ENCODE data around the gene BCL2L12. TPM values are rescaled to one million over a fixed set of nuclear protein-coding genes. Genes with fewer than 3 reads are reported as not detected.

BCL2L12 gene, protein sequence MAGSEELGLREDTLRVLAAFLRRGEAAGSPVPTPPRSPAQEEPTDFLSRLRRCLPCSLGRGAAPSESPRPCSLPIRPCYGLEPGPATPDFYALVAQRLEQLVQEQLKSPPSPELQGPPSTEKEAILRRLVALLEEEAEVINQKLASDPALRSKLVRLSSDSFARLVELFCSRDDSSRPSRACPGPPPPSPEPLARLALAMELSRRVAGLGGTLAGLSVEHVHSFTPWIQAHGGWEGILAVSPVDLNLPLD
- polyA plus RNA-seq: not detected in 2 replicates

DNA sequence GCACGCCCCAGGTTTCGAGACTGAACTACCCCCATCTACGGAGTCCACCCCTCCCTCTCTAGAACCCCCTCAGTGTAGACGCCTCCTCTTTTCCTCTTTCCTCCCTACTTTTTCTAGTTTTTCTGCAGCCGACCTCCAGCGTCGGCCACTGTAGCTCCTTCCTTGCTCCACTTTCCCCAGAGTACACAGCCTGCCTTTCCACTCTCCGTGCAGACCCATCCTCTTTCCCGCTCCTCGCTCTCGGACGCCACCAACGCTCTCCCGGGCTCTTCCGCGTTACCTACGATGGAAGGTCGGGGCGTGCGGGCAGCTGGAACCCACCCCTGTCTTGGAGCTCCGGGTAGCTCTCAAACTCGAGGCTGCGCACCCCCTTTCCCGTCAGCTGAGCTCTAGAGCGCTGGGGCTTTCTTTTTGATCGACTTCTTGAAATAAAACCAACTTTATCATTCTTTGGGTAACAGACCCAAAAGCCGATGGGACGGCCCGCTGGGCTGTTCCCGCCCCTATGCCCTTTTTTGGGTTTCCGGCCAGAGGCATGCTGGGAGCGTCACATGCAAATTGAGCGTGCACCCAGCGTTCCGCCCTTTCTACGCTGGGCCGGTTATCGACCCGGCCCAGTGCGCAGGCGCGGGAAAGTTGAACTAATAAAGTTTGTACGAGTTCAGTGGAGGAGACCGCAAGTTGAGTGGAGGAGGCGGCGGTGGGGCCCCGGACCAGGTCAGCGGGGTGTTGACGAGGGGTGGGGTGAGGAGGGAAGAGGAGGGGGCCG lies at the start of gene BCL2L12, which contains the start of gene IRF3:
Gene BCL2L12 (plus strand): TSS at position 583 of the 769 bp plus-strand sequence. CDS start 760 bp downstream, outside the sequence.
Gene IRF3 (minus strand): TSS at position 507 of the 769 bp plus-strand sequence. CDS start 1,019 bp downstream, outside the sequence.

DNA sequence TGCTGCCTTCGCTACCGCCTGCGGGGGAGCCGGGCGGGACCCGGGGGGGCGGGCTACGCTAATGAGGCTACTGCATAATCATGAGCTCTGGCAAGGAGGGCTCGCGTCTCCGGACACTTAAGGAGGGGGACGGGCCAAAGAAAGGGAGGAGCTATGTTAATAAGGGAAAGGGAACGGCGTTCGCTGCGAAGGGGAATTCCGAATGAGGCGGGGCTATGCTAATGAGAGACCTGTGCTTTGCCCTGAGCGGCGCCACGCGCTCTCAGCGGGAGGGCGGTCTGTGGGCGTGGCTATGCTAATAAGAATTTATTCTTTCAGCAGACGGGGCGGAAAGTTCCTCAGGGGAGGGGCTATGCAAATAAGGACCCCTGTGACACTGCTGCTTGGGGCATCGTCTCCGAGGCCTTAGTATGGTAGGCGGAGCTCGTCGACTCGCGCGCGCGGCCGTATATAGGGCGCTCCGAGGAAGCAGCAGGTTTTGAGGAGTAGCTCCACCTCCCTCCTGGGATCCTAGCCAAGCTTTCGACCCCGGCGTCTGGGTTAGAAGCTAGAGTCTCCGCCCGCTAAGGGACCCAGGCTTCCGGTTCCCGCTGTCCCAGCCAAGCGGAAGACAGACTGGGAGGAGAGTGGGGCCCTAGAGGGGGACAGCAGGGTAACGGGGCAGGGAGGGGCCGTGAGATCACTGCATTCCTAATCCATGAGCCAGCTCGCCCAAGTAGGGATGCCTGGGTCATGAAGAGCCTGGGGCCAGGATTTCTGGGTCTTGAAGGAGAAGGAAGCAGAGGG lies 25.4 kb upstream of the BCL2L12 start, which contains the start of gene RRAS:
Gene RRAS (minus strand): TSS at position 31 of the 786 bp plus-strand sequence. CDS start 45 bp downstream, outside the sequence.

DNA sequence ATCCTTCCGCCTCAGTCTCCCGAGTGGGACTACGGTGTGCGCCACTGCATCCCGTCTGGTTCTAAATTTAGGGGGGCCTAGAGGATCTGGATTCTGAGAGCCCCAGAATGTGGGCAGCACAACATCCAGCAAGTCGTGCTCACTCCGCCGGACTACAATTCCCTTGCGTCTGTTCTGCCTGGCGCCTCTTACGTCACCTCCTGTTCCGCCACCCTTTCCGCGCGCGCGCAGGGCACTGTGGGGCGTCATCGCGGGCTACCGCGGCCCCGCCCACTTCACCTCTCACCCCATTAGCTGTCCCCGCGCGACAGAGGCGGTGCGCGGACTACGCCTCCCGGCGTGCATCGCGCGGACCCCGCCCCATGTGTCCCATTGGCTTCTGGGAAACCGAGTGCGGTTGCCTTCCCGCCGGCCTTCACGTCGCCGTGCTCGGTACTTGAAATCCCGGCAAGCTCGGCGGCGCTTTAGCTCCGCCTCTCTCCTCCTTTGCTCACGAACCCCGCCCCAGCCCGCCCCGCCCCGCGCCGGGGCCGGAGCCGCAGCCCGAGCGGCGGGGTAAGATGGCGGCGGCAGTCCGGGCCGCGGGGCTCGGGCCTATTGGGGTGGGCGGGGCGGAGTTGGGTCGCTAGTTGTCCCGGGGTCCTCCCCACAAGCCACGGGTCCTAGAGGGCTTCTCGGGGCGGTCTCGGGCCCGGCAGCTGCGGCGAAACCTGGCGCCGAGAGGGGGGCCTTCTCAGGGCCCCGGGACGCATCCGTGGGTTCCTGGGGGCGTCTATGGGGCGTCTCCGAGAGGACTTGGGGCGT lies 23.8 kb upstream of the BCL2L12 start, which contains the start of gene SCAF1:
Gene SCAF1 (plus strand): TSS at position 522 of the 804 bp plus-strand sequence. CDS start 2,818 bp downstream, outside the sequence.

DNA sequence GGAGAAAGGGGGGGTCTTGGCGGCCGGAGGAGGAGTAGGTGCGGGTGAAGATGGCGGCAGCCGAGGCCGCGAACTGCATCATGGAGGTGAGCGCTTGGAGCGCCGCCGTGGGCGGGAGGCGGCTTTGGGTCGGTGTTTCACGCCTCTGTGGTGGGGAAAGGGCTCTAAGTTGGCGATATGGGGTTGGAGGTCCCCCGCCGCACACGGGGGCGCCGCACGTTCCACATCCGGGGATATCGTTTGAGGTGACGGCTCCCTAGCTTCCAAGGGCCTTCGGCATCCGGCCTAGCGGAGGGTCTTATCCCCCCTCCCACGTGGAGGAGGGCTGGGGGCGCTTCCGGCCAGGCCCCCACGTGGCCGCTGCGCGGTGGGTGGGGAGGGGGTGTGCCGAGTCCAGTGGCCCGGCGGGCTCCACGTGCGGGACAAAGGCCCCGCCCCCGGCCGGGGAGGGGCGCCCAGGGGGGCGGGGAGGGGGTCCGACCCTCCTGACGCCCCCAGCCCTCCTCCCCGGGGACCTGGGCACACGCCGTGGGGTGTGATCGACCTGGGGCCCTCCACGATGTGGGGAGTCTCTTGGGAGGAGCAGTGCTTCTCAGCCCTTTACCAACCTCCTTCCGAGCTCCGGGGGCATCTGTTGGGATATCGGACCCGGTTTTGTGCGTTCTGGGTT lies 11.6 kb downstream of the BCL2L12 start, which contains the start of gene PRMT1:
Gene PRMT1 (plus strand): TSS at position 41 of the 670 bp plus-strand sequence. CDS start 10 bp downstream, at position 51.

DNA sequence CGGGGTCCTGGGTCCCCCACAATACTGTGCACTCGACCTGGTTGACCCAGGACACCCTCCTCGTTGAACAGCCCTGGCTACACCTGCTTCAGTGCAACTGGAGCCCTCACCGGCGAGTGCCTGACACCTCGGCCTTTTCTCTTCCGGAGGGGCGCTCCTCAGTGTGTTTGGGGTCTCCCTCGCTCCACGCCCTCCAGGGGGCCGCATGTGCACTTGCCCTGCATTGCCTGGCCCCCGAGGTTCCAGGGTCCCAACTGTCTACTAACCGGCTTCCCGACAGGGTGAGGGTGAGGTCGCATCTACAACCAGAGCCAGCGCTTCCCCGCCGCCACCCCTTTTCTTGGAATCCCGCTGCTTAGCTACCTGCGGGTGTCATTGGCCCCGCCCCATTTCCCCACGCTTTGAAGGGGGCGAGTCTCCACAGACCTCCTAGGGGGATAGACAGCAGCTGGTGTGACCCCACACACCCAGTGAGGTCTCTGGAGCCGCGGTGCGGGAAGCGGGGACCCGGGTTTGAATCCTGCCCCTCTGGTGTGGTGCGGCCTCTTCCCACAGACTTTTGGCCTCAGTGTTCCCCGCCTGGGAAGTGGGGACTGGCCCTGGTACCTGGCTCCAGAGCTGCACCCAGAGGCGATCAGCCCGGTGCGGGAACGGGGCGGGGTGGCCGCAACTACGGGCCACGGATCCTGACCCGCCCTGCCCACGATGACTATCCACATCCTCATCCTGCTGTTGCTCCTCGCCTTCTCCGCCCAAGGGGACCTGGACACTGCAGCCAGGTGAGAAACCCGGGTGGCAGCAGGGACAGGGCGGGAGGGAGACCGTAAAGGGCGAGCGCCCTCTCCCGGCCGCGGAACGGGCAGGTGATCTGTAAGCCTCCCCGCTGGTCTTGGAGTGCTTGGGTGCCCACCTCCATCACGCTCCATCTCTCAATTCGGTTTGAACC lies 23.7 kb downstream of the BCL2L12 start, which contains the start of gene ADM5:
Gene ADM5 (plus strand): TSS at position 462 of the 946 bp plus-strand sequence. CDS start 244 bp downstream, at position 706.

DNA sequence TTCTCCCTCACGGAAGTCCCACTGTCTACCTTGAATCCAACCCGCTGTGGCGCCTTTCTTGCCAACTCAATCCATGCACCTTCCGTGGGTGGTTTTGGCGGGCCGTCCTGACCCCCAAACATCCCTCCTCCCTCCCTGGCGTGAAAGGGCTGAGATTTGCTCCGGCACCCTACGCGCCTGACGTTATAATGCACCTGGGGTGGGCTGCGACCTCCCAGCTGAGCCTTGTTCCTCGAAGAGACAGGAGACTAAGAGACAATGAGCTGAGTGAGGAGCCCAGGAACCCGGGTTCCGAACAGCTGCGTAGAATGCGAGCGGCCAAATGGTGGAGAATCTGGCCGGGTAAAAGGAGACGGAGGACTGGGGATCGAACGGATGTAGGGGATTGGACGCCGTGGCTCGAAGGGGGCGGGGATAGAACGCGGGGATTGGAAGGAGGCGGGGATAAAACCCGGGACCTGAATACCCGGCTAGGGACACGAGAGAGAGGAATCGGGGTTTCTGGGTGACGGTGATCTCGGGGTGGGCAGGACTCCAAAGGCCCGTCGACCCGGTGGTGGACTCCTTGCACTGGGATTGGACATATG lies 25.0 kb downstream of the BCL2L12 start, which contains the start of gene CPT1C:
Gene CPT1C (plus strand): TSS at position 461 of the 587 bp plus-strand sequence. CDS start 1,137 bp downstream, outside the sequence.

Other genes starting within 250 kb of the BCL2L12 start
- gene PTH2, start 242.5 kb upstream of the BCL2L12 start, polyA plus RNA-seq: not detected in 2 replicates
- 0.67 TPM in 1 of 2 replicates, not detected in the other for gene GFY, start 240.5 kb upstream of the BCL2L12 start, polyA plus RNA-seq
- gene SLC17A7, start 224.4 kb upstream of the BCL2L12 start, polyA plus RNA-seq: 3.2 and 81.0 TPM in 2 replicates
- 6.2 and 14.4 TPM in 2 replicates for gene PIH1D1, start 214.1 kb upstream of the BCL2L12 start, polyA plus RNA-seq
- gene ALDH16A1, start 212.7 kb upstream of the BCL2L12 start, polyA plus RNA-seq: 2.2 and 2.8 TPM in 2 replicates
- 1.0 TPM in 1 of 2 replicates, not detected in the other for gene FLT3LG, start 191.7 kb upstream of the BCL2L12 start, polyA plus RNA-seq
- 290 and 308 TPM in 2 replicates for gene RPL13A, start 178.3 kb upstream of the BCL2L12 start, polyA plus RNA-seq
- gene RPS11, start 169.5 kb upstream of the BCL2L12 start, polyA plus RNA-seq: 911 and 988 TPM in 2 replicates
- 1.3 and 1.9 TPM in 2 replicates for gene FCGRT, start 153.3 kb upstream of the BCL2L12 start, polyA plus RNA-seq
- gene RCN3, start 137.9 kb upstream of the BCL2L12 start, polyA plus RNA-seq: not detected in 2 replicates
- gene NOSIP, start 85.4 kb upstream of the BCL2L12 start, polyA plus RNA-seq: 15.2 and 19.1 TPM in 2 replicates
- gene PRRG2, start 84.6 kb upstream of the BCL2L12 start, polyA plus RNA-seq: 0.17 TPM in 1 of 2 replicates, not detected in the other
- gene PRR12, start 74.8 kb upstream of the BCL2L12 start, polyA plus RNA-seq: 0.06 and 0.07 TPM in 2 replicates
- gene RRAS, start 25.8 kb upstream of the BCL2L12 start, polyA plus RNA-seq: 2.0 and 3.0 TPM in 2 replicates
- gene SCAF1, start 23.7 kb upstream of the BCL2L12 start, polyA plus RNA-seq: 4.7 and 5.1 TPM in 2 replicates
- gene IRF3, start 76 bp upstream of the BCL2L12 start, polyA plus RNA-seq: 11.7 and 16.8 TPM in 2 replicates
- 11.1 and 12.9 TPM in 2 replicates for gene PRMT1, start 11.3 kb downstream of the BCL2L12 start, polyA plus RNA-seq
- 0.71 and 1.7 TPM in 2 replicates for gene ADM5, start 23.7 kb downstream of the BCL2L12 start, polyA plus RNA-seq
- gene CPT1C, start 25.2 kb downstream of the BCL2L12 start, polyA plus RNA-seq: 90.8 and 125 TPM in 2 replicates
- not detected in 2 replicates for gene TSKS, start 97.4 kb downstream of the BCL2L12 start, polyA plus RNA-seq
- gene AP2A1, start 101.1 kb downstream of the BCL2L12 start, polyA plus RNA-seq: 8.3 and 8.6 TPM in 2 replicates
- 4.5 and 6.8 TPM in 2 replicates for gene FUZ, start 147.4 kb downstream of the BCL2L12 start, polyA plus RNA-seq
- 9.5 and 19.7 TPM in 2 replicates for gene MED25, start 152.4 kb downstream of the BCL2L12 start, polyA plus RNA-seq
- 47.9 and 48.8 TPM in 2 replicates for gene PTOV1, start 185.2 kb downstream of the BCL2L12 start, polyA plus RNA-seq
- gene PNKP, start 201.6 kb downstream of the BCL2L12 start, polyA plus RNA-seq: 5.1 and 13.1 TPM in 2 replicates
- 1.1 and 1.7 TPM in 2 replicates for gene AKT1S1, start 211.4 kb downstream of the BCL2L12 start, polyA plus RNA-seq
- 1.2 and 1.4 TPM in 2 replicates for gene TBC1D17, start 211.8 kb downstream of the BCL2L12 start, polyA plus RNA-seq
- not detected in 2 replicates for gene IL4I1, start 231.0 kb downstream of the BCL2L12 start, polyA plus RNA-seq

All from Purkinje cell (primary cell).